Neural cell (in vitro differentiated cells): ENCODE results near the gene SLC35D3. TPM values are rescaled to one million over a fixed set of nuclear protein-coding genes. Genes with fewer than 3 reads are reported as not detected.
"Not testable (repeated sequence)": the region's sequence is repeated elsewhere in the genome, so short reads cannot be mapped to it uniquely, and the experiment has no call there.

Source experiments
- H2AFZ ChIP-seq: fragments of 200-600, 300-800 bp; sonication (generic), shearing (Covaris generic); 2 replicates; pipeline ENCODE4 v1.6.0; 2014; ENCODE audit warnings: low read depth, mild to moderate bottlenecking, antibody characterized with exemption, low read length, moderate library complexity
- H3F3A ChIP-seq: fragments of 200-600 bp; shearing (Covaris generic); 2 replicates; pipeline ENCODE4 v1.6.1; 2016; ENCODE audit warnings: mild to moderate bottlenecking, moderate library complexity, mixed read lengths, antibody characterized with exemption, low read length; ENCODE audit not compliant: insufficient read depth, poor library complexity, severe bottlenecking
- H3K27ac ChIP-seq: fragments of 200-600, 300-800 bp; sonication (generic), shearing (Covaris generic); 2 replicates; pipeline ENCODE4 v1.5.1; 2014; ENCODE audit warnings: mild to moderate bottlenecking, low read length, moderate library complexity
- H3K27me3 ChIP-seq: fragments of 300-800, 200-600 bp; sonication (generic), shearing (Covaris generic); 2 replicates; pipeline ENCODE4 v1.6.0; 2014; ENCODE audit warnings: mild to moderate bottlenecking, low read depth, low read length, moderate library complexity; ENCODE audit not compliant: insufficient read depth
- H3K36me3 ChIP-seq: fragments of 300-800, 200-600 bp; sonication (generic), shearing (Covaris generic); 2 replicates; pipeline ENCODE4 v1.5.1; 2014; ENCODE audit warnings: mild to moderate bottlenecking, antibody characterized with exemption, low read length, moderate library complexity; ENCODE audit not compliant: insufficient read depth
- H3K4me2 ChIP-seq: fragments of 300-800, 200-600 bp; sonication (generic), shearing (Covaris generic); 2 replicates; pipeline ENCODE4 v1.6.0; 2014; ENCODE audit warnings: mild to moderate bottlenecking, low read length
- H3K4me3 ChIP-seq: fragments of 300-800, 200-600 bp; sonication (generic), shearing (Covaris generic); 2 replicates; pipeline ENCODE4 v1.5.1; 2014; ENCODE audit warnings: mild to moderate bottlenecking, low read length, moderate library complexity
- H3K79me2 ChIP-seq: fragments of 200-600 bp; shearing (Covaris generic); replicated peaks from 2 replicates; pipeline ENCODE4 v1.6.0; 2014; ENCODE audit warnings: mild to moderate bottlenecking, low read length, moderate library complexity; ENCODE audit not compliant: insufficient read depth
- H3K9ac ChIP-seq: fragments of 300-800, 200-600 bp; sonication (generic), shearing (Covaris generic); 2 replicates; pipeline ENCODE4 v1.6.1; 2016; ENCODE audit warnings: mild to moderate bottlenecking, low read length, mixed read lengths
- H3K9me2 ChIP-seq: fragments of 200-600 bp; shearing (Covaris generic); 2 replicates; pipeline ENCODE4 v1.6.1; 2016; ENCODE audit warnings: mild to moderate bottlenecking, low read length, mixed read lengths; ENCODE audit not compliant: insufficient read depth
- H3K9me3 ChIP-seq: fragments of 200-600, 300-800 bp; sonication (generic), shearing (Covaris generic); 2 replicates; pipeline ENCODE4 v1.6.1; 2016; ENCODE audit warnings: mild to moderate bottlenecking, mixed run types, low read length, moderate library complexity, mixed read lengths
- H4K20me1 ChIP-seq: fragments of 200-600 bp; shearing (Covaris generic); 2 replicates; pipeline ENCODE4 v1.6.1; 2016; ENCODE audit warnings: mild to moderate bottlenecking, mixed run types; ENCODE audit not compliant: insufficient read depth
- CTCF ChIP-seq: fragments of 450-650 bp; IDR thresholded peaks from 2 replicates; pipeline ENCODE4 v1.5.1; 2014; ENCODE audit warnings: antibody characterized with exemption, mild to moderate bottlenecking, moderate library complexity; ENCODE audit not compliant: poor library complexity, severe bottlenecking
- EP300 ChIP-seq: fragments of 450-650 bp; conservative IDR thresholded peaks from 2 replicates; pipeline ENCODE4 v1.6.1; 2014; ENCODE audit warnings: antibody characterized with exemption, mild to moderate bottlenecking, moderate library complexity; ENCODE audit not compliant: poor library complexity, severe bottlenecking
- EZH2 ChIP-seq: fragments of 200-600, 300-800 bp; shearing (Covaris generic), sonication (generic); IDR thresholded peaks from 2 replicates; pipeline ENCODE4 v1.6.1; 2014; ENCODE audit warnings: antibody characterized with exemption, low read length, borderline replicate concordance, mild to moderate bottlenecking; ENCODE audit not compliant: insufficient read depth, poor library complexity, severe bottlenecking
- MXI1 ChIP-seq: fragments of 450-650 bp; conservative IDR thresholded peaks from 2 replicates; pipeline ENCODE4 v1.6.1; 2014; ENCODE audit warnings: antibody characterized with exemption, mild to moderate bottlenecking; ENCODE audit not compliant: poor library complexity, severe bottlenecking
- POLR2AphosphoS5 ChIP-seq: IDR thresholded peaks from 2 replicates; pipeline ENCODE4 v1.6.1; 2012
- RAD21 ChIP-seq: fragments of 450-650 bp; conservative IDR thresholded peaks from 2 replicates; pipeline ENCODE4 v1.6.1; 2014; ENCODE audit warnings: antibody characterized with exemption, mild to moderate bottlenecking, moderate library complexity
- SMC3 ChIP-seq: fragments of 450-650 bp; conservative IDR thresholded peaks from 2 replicates; pipeline ENCODE4 v1.6.1; 2014; ENCODE audit warnings: antibody characterized with exemption, mild to moderate bottlenecking, moderate library complexity; ENCODE audit not compliant: poor library complexity
- TAF1 ChIP-seq: IDR thresholded peaks from 2 replicates; pipeline ENCODE4 v1.6.1; 2012; ENCODE audit warnings: low read depth
- polyA plus RNA-seq: library from polyadenylated mRNA; depleted of rRNA; stranded (reverse); fragments of >200 nt; gene quantifications from 2 replicates; pipeline ENCODE4 v1.2.3, GENCODE V29; 2014
- TF ChIP-seq, protein P1 (sequence below): IDR thresholded peaks from 2 replicates; pipeline ENCODE4 v1.6.1; 2012; ENCODE audit warnings: borderline replicate concordance

The SLC35D3 gene
- polyA plus RNA-seq, 1 donor from 2014 or later: not detected

GRCh38 chr6:136959471-136959891 lies 37.4 kb downstream of the SLC35D3 start:
- no peak overlapping the region for H2AFZ ChIP-seq
- no peaks in the 10 kb centered on the region for H3K9me3 ChIP-seq
- no peak overlapping the region for H3K4me3 ChIP-seq
- H3K9ac ChIP-seq: no peak overlapping the region
- no peaks in the 10 kb centered on the region for H3K27me3 ChIP-seq
- no peaks in the 10 kb centered on the region for H3K9me2 ChIP-seq
- no peaks in the 10 kb centered on the region for H4K20me1 ChIP-seq
- TF ChIP-seq RAD21: no peak
- no peak for TF ChIP-seq EZH2
- no peak for TF ChIP-seq TAF1
- H3K36me3 ChIP-seq: no peaks in the 10 kb centered on the region
- H3K79me2 ChIP-seq: no peaks in the 10 kb centered on the region
- no peak overlapping the region for H3K4me2 ChIP-seq
- no peak overlapping the region for H3K27ac ChIP-seq
- no peaks in the 10 kb centered on the region for H3F3A ChIP-seq

- H2AFZ ChIP-seq, H4K20me1 ChIP-seq, H3K4me2 ChIP-seq, H3K27ac ChIP-seq, H3K27me3 ChIP-seq, H3K36me3 ChIP-seq, H3K9me2 ChIP-seq, H3K9me3 ChIP-seq, H3F3A ChIP-seq, H3K4me3 ChIP-seq, H3K9ac ChIP-seq, H3K79me2 ChIP-seq: not testable (repeated sequence)
Measured at GRCh38 chr6:136959935-136960334, 37.8 kb downstream of the SLC35D3 start.

GRCh38 chr6:136960781-136961180 lies 38.7 kb downstream of the SLC35D3 start:
- Histone ChIP-seq H3K4me3 (no peak overlapping the region), H4K20me1 (no peaks in the 10 kb centered on the region), H3K79me2 (no peaks in the 10 kb centered on the region), H3K4me2 (no peak overlapping the region), H2AFZ (no peak overlapping the region), H3K27me3 (no peaks in the 10 kb centered on the region), H3K27ac (no peak overlapping the region), H3K9me2 (no peaks in the 10 kb centered on the region), H3K36me3 (no peaks in the 10 kb centered on the region), H3K9me3 (no peaks in the 10 kb centered on the region), H3F3A (no peaks in the 10 kb centered on the region), H3K9ac (no peak overlapping the region)
- TF ChIP-seq POLR2AphosphoS5 (no peak), SMC3 (no peak), RAD21 (no peak), EP300 (no peak), CTCF (no peak), EZH2 (no peak), TAF1 (no peak), MXI1 (no peak)
- TF ChIP-seq, protein P1, sequence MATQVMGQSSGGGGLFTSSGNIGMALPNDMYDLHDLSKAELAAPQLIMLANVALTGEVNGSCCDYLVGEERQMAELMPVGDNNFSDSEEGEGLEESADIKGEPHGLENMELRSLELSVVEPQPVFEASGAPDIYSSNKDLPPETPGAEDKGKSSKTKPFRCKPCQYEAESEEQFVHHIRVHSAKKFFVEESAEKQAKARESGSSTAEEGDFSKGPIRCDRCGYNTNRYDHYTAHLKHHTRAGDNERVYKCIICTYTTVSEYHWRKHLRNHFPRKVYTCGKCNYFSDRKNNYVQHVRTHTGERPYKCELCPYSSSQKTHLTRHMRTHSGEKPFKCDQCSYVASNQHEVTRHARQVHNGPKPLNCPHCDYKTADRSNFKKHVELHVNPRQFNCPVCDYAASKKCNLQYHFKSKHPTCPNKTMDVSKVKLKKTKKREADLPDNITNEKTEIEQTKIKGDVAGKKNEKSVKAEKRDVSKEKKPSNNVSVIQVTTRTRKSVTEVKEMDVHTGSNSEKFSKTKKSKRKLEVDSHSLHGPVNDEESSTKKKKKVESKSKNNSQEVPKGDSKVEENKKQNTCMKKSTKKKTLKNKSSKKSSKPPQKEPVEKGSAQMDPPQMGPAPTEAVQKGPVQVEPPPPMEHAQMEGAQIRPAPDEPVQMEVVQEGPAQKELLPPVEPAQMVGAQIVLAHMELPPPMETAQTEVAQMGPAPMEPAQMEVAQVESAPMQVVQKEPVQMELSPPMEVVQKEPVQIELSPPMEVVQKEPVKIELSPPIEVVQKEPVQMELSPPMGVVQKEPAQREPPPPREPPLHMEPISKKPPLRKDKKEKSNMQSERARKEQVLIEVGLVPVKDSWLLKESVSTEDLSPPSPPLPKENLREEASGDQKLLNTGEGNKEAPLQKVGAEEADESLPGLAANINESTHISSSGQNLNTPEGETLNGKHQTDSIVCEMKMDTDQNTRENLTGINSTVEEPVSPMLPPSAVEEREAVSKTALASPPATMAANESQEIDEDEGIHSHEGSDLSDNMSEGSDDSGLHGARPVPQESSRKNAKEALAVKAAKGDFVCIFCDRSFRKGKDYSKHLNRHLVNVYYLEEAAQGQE: no peak
